ENCODE results near the gene CYP4A22.
"Not testable (repeated sequence)": the region's sequence is repeated elsewhere in the genome, so short reads cannot be mapped to it uniquely, and the experiment has no call there.

GRCh38 chr1:47091476-47091875, 45.8 kb upstream of the CYP4A22 start:
- TF ChIP-seq POLR2A, CTCF (IDR thresholded peaks at IDR 0.05): not testable (repeated sequence)

Data from body of pancreas (tissue), 4 donors.